ENCODE data around the gene SLC35E2B.
A peak's percentile ranks its signal among the peaks of the same experiment; 100 is the strongest.
"Not testable (repeated sequence)": the region's sequence is repeated elsewhere in the genome, so short reads cannot be mapped to it uniquely, and the experiment has no call there.

Gene SLC35E2B

DNA sequence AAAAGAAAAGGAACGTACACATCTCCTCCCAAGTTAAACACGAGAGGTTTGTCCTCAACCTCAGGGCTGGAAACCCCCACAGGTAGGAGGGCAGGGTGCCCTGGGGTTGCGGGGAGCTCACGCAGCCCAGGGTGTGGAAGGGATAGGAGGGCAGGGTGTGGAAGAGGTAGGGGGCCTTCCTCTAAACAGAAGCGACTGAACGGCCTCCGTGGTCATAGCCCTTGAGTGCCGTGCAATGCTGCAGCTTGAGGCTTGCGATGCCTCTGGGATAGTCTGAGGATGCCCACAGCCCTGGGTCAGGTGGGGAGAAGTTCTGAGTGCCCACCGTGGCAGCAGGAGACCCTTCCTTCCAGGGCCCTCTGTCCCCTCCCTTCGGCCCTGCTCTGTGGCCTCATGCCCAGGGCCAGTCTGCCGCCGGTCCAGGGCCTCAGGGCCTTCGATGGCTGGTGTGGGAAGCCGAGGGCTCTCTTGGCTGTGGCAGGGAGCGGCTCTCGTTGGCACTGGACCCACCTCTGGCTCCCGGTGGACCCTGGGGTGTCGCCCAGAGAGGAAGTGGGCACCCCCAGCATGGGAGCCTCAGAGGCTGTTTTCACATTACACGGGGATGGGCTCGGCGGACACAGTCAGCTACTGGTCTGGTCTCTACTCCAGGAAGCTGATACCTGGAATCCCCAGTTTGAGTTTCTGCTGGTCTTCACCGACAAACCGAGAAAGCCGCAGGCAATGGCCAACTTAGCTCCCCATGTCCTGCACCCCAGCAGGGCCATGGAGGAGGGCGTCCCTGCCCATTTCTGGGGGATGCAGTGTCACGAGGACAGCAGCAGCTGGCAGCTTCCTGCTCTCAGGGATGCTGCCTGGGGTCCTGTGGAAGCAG is 27.4 kb downstream of the SLC35E2B start:
- Histone ChIP-seq H3K9me3 (ENCODE audit: severe bottlenecking) (no peaks in the 10 kb centered on the region), H3K4me3 (ENCODE audit: low read depth, low read length) (no peak overlapping the region), H3K27me3 (ENCODE audit: insufficient read depth, low read depth, severe bottlenecking) (no peaks in the 10 kb centered on the region), H3K36me3 (peaks cover 25% of the 10 kb centered on the region), H3K27ac (no peak overlapping the region)
- TF ChIP-seq, protein P1, sequence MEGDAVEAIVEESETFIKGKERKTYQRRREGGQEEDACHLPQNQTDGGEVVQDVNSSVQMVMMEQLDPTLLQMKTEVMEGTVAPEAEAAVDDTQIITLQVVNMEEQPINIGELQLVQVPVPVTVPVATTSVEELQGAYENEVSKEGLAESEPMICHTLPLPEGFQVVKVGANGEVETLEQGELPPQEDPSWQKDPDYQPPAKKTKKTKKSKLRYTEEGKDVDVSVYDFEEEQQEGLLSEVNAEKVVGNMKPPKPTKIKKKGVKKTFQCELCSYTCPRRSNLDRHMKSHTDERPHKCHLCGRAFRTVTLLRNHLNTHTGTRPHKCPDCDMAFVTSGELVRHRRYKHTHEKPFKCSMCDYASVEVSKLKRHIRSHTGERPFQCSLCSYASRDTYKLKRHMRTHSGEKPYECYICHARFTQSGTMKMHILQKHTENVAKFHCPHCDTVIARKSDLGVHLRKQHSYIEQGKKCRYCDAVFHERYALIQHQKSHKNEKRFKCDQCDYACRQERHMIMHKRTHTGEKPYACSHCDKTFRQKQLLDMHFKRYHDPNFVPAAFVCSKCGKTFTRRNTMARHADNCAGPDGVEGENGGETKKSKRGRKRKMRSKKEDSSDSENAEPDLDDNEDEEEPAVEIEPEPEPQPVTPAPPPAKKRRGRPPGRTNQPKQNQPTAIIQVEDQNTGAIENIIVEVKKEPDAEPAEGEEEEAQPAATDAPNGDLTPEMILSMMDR (IDR thresholded peaks at IDR 0.05; ENCODE audit: low read depth, low read length), result no peak
- DNase-seq, result no peak

DNA sequence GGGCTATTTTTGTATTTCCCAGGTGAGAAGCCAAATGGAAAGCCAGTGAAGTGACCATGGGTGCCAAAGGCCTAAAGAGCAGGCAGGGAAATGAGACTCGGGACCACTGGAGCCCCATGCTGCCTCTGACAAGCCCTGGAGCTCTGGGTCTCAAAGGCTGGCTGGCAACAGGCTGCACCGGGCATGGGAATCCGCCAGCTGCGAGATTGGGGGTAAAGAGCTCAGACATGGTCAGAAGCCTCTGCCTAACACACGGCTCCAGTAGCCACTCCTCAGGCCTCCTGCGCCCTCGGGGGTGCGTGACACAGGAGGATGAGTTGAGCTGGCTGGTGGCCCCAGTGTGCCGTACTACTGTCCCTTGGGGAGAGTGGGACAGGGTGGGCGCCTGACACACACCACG is 28.3 kb downstream of the SLC35E2B start:
- H3K9me3 ChIP-seq (ENCODE audit: severe bottlenecking); DNase-seq; H3K4me3 ChIP-seq (ENCODE audit: low read depth, low read length); H3K27ac ChIP-seq; H3K27me3 ChIP-seq (ENCODE audit: insufficient read depth, low read depth, severe bottlenecking): not testable (repeated sequence)
- peaks cover 21% of the 10 kb centered on the region for H3K36me3 ChIP-seq

DNA sequence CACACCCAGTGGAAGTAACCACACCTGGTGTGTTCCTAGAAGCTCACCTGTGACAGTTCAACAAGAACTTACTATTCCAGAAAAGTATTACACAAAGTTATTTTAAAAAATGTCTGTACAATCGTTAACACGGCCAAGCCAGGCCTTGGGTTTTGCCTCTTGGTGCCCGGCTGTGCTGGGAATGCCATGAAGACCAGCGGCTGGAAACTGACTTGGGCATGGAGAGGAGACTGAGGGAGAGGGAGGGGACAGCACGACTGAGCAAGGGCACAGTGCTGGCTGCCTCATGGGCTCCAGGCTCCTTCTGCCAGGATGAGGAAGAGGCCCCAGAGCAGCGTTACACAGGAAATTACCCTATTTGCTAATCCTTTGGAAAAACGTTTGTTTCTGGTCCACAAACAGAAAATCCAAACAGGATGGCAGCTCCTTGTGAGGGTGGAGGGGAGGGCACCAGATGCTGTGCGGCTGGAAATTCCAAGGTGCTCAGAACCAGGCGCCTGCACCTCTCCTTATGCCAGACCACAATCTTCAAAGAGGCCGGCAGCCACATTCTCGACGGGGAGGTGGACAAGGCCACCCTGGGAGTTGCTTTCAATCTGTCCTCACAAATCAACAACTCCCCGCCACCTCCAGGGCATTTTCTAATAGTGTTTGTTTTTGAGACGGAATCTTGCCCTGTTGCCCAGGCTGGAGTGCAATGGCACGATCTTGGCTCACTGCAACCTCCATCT is 29.6 kb downstream of the SLC35E2B start:
- not testable (repeated sequence) for H3K27me3 ChIP-seq (ENCODE audit: insufficient read depth, low read depth, severe bottlenecking); H3K27ac ChIP-seq; H3K4me3 ChIP-seq (ENCODE audit: low read depth, low read length); H3K9me3 ChIP-seq (ENCODE audit: severe bottlenecking); DNase-seq
- H3K36me3 ChIP-seq, result peaks cover 20% of the 10 kb centered on the region

- not testable (repeated sequence) for H3K27me3 ChIP-seq (ENCODE audit: insufficient read depth, low read depth, severe bottlenecking); H3K9me3 ChIP-seq (ENCODE audit: severe bottlenecking); H3K27ac ChIP-seq; H3K4me3 ChIP-seq (ENCODE audit: low read depth, low read length); DNase-seq
- H3K36me3 ChIP-seq, result peaks cover 20% of the 10 kb centered on the region
These were observed 30.2 kb downstream of the SLC35E2B start for GRCh38 chr1:1662392-1662791.

GRCh38 chr1:1658583-1659549 is 33.7 kb downstream of the SLC35E2B start, which contains the start of gene CDK11B:
Gene CDK11B (minus strand): TSS chr1:1659004. CDS start chr1:1657485, 1,519 bp downstream.
- H3K9me3 ChIP-seq (ENCODE audit: severe bottlenecking); H3K27me3 ChIP-seq (ENCODE audit: insufficient read depth, low read depth, severe bottlenecking): not testable (repeated sequence)
- H3K36me3 ChIP-seq, result peaks cover 21% of the 10 kb centered on the region
- TF ChIP-seq, protein P1 (IDR thresholded peaks at IDR 0.05; ENCODE audit: low read depth, low read length), result peak; percentile 9; the same call in 1 of the 2 replicates
- peak; percentile 90 for DNase-seq
- peak within 1 kb of the TSS; percentile 87 for H3K4me3 ChIP-seq (ENCODE audit: low read depth, low read length)
- H3K27ac ChIP-seq, result peak within 1 kb of the TSS; percentile 99

DNA sequence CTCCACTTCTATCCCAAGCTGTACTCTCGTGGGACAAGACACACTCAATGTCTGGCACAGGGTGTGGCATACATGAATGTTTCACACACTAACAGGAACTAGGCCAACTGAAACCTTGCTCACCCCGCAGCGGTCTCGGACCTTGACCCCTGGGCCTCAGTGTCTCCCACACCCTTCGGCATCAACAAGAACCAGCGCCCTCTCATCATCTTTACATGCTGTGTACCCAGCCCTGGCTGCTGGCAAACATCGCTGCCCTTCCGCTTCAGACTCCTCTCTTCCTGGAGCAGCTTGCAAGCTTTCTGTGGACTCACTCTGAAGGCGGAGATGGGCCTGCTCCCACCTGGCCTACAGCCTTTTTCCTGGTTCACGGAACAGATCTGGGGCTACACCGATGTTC is 44.3 kb downstream of the SLC35E2B start:
- H3K9me3 ChIP-seq (ENCODE audit: severe bottlenecking); DNase-seq; H3K27ac ChIP-seq; H3K4me3 ChIP-seq (ENCODE audit: low read depth, low read length); H3K27me3 ChIP-seq (ENCODE audit: insufficient read depth, low read depth, severe bottlenecking): not testable (repeated sequence)
- H3K36me3 ChIP-seq, result peaks cover 15% of the 10 kb centered on the region

GRCh38 chr1:1647567-1648241 is 44.9 kb downstream of the SLC35E2B start:
- not testable (repeated sequence) for H3K27me3 ChIP-seq (ENCODE audit: insufficient read depth, low read depth, severe bottlenecking); DNase-seq; H3K36me3 ChIP-seq; H3K27ac ChIP-seq; H3K9me3 ChIP-seq (ENCODE audit: severe bottlenecking); H3K4me3 ChIP-seq (ENCODE audit: low read depth, low read length)

- not testable (repeated sequence) for H3K27ac ChIP-seq; H3K9me3 ChIP-seq (ENCODE audit: severe bottlenecking); H3K4me3 ChIP-seq (ENCODE audit: low read depth, low read length); H3K36me3 ChIP-seq; DNase-seq; H3K27me3 ChIP-seq (ENCODE audit: insufficient read depth, low read depth, severe bottlenecking)
These were observed 46.3 kb downstream of the SLC35E2B start for GRCh38 chr1:1646326-1646725.

GRCh38 chr1:1640711-1641461 is 51.7 kb downstream of the SLC35E2B start:
- not testable (repeated sequence) for H3K9me3 ChIP-seq (ENCODE audit: severe bottlenecking); H3K27me3 ChIP-seq (ENCODE audit: insufficient read depth, low read depth, severe bottlenecking); DNase-seq; H3K36me3 ChIP-seq; H3K4me3 ChIP-seq (ENCODE audit: low read depth, low read length); H3K27ac ChIP-seq

- H3K36me3 ChIP-seq; H3K9me3 ChIP-seq (ENCODE audit: severe bottlenecking); H3K4me3 ChIP-seq (ENCODE audit: low read depth, low read length); H3K27me3 ChIP-seq (ENCODE audit: insufficient read depth, low read depth, severe bottlenecking); DNase-seq; H3K27ac ChIP-seq: not testable (repeated sequence)
These were observed 52.5 kb downstream of the SLC35E2B start for GRCh38 chr1:1640081-1640480.
